GM12878 (cell line): ENCODE measurements around the gene CRYBB2. TPM values are rescaled to one million over a fixed set of nuclear protein-coding genes. Genes with fewer than 3 reads are reported as not detected.
"Not testable (repeated sequence)": the region's sequence is repeated elsewhere in the genome, so short reads cannot be mapped to it uniquely, and the experiment has no call there.

Experiments
- ATAC-seq: fragments of 200-7000 bp; cut with Tn5 transposase; 3 replicates; pipeline ENCODE4 v1.9.1; 2020; ENCODE audit warnings: mild to moderate bottlenecking, moderate library complexity
- BruUV-seq: library from RNA; stranded (reverse); fragments of 400-500 nt; replicated peaks from 2 replicates; lab custom pipeline; 2021; lab: Mats Ljungman, UMichigan
- CTCF ChIA-PET: fragments of 300-600 bp; sonication (Branson Sonifier 250); formaldehyde crosslinking; extraction: SDS; loops from one replicate; lab custom pipeline; 2021; ENCODE audit warnings: inconsistent platforms; lab: Yijun Ruan, JAX
- POLR2A ChIA-PET: fragments of 350-600 bp; formaldehyde crosslinking; extraction: SDS; loops from one replicate; lab custom pipeline; 2021; ENCODE audit warnings: inconsistent platforms; lab: Charles Lee
- RAD21 ChIA-PET: fragments of 300-600 bp; sonication (Branson Sonifier 250); formaldehyde crosslinking; loops from one replicate; lab custom pipeline; 2023; ENCODE audit warnings: antibody characterized with exemption; ENCODE audit not compliant: unreplicated experiment; lab: Charles Lee
- SMC1A ChIA-PET: fragments of 300-600 bp; sonication (Branson Sonifier 250); formaldehyde crosslinking; loops from one replicate; lab custom pipeline; 2023; ENCODE audit not compliant: unreplicated experiment, uncharacterized antibody; lab: Charles Lee
- DNase-seq: peaks from one replicate; pipeline ENCODE4 v3.0.0-alpha.2; 2011; ENCODE audit warnings: low read depth, low spot score
- FAIRE-seq: peaks from 3 replicates; lab custom pipeline; 2011; peaks lifted over from hg19 to GRCh38; lab: Jason Lieb, UNC
- H2AFZ ChIP-seq: 2 replicates; pipeline ENCODE4 v1.6.0; 2011; ENCODE audit warnings: low read depth, low read length, control low read depth; ENCODE audit not compliant: control insufficient read depth
- H3K27ac ChIP-seq: 2 replicates; pipeline ENCODE4 v1.5.1; 2011; ENCODE audit warnings: control low read depth; ENCODE audit not compliant: control insufficient read depth, insufficient read depth
- H3K27me3 ChIP-seq, 2 experiments: replicated peaks in 1 of 2; 2 replicates each; pipeline versions ENCODE4 v1.6.0 to v1.6.1; 2011; ENCODE audit warnings: low read length in 1 of 2; ENCODE audit not compliant: control insufficient read depth in 2 of 2, insufficient read depth in 2 of 2
- H3K36me3 ChIP-seq, 2 experiments: 2 replicates each; pipeline ENCODE4 v1.5.1; 2011; ENCODE audit warnings: low read length in 1 of 2; ENCODE audit not compliant: control insufficient read depth in 2 of 2, insufficient read depth in 2 of 2
- H3K4me1 ChIP-seq: 2 replicates; pipeline ENCODE4 v1.6.1; 2011; ENCODE audit warnings: mild to moderate bottlenecking, low read length, moderate library complexity, mixed read lengths; ENCODE audit not compliant: control insufficient read depth, insufficient read depth
- H3K4me2 ChIP-seq: 2 replicates; pipeline ENCODE4 v1.6.0; 2011; ENCODE audit warnings: control low read depth; ENCODE audit not compliant: control insufficient read depth, insufficient read depth
- H3K4me3 ChIP-seq: fragments of 200-600 bp; sonication (generic); 2 replicates; pipeline ENCODE4 v1.5.1; 2016
- H3K79me2 ChIP-seq: 2 replicates; pipeline ENCODE4 v1.6.0; 2011; ENCODE audit warnings: low read length; ENCODE audit not compliant: control insufficient read depth, insufficient read depth
- H3K9ac ChIP-seq: 2 replicates; pipeline ENCODE4 v1.8.0; 2011; ENCODE audit warnings: low read length, control low read depth, mixed read lengths; ENCODE audit not compliant: control insufficient read depth, insufficient read depth
- H3K9me3 ChIP-seq: replicated peaks from 3 replicates; pipeline ENCODE4 v1.5.1; 2011; ENCODE audit warnings: mild to moderate bottlenecking, low read length; ENCODE audit not compliant: control insufficient read depth, insufficient read depth
- H4K20me1 ChIP-seq: 2 replicates; pipeline ENCODE4 v1.6.0; 2011; ENCODE audit not compliant: control insufficient read depth, insufficient read depth
- WGBS: methylation state at CpG from one replicate; pipeline ENCODE4 v1.1.6; 2016; ENCODE audit warnings: low lambda C conversion rate; ENCODE audit not compliant: insufficient replicate concordance, insufficient coverage; ENCODE audit errors: missing lambda C conversion rate; 5-methylcytosine and 5-hydroxymethylcytosine counted together
- in situ Hi-C: fragments of 300-500 bp; cut with MboI; formaldehyde crosslinking; loops from 9 replicates; pipeline ENCODE4 v1.14.3; 2018; ENCODE audit warnings: mixed read lengths
- intact Hi-C: fragments of 100-400 bp; cut with micrococcal nuclease; formaldehyde crosslinking; loops from one replicate; pipeline ENCODE4 v1.14.2; 2022; ENCODE audit not compliant: unreplicated experiment
- polyA plus RNA-seq, 11 experiments: library from polyadenylated mRNA; depleted of rRNA in 4 of 11; unstranded in 6 of 11; stranded (reverse) in 5 of 11; fragments of >200 nt; fragmentation: Nextera tagmentation in 4 of 11; fragmentation: Illumina TruSeq in 1 of 11; extraction: Ambion mirVana in 4 of 11; extraction: Trizol in 1 of 11; gene quantifications; 1 replicate in 1 of 11; 2 replicates in 10 of 11; pipeline versions ENCODE4 v1.2.1 to v1.2.3, GENCODE V29; 2011 to 2016; ENCODE audit warnings: inconsistent platforms in 2 of 11, missing spikeins in 2 of 11, low read depth in 1 of 11
- total RNA-seq, 4 experiments: library from RNA; depleted of rRNA in 3 of 4; stranded (reverse); fragments of >200 nt in 3 of 4; fragmentation: Illumina TruSeq in 1 of 4; extraction: Trizol in 1 of 4; gene quantifications; 2 replicates each; pipeline versions ENCODE4 v1.2.1 to v1.2.3, GENCODE V29; 2013 to 2021

CRYBB2 gene
- total and polyA plus RNA-seq, 10 of the 15 experiments (the other 5 are each of a cell fraction or from before 2014, with no cell fraction given), result not detected

GRCh38 chr22:25178348-25178747, 41.1 kb upstream of the CRYBB2 start:
- H3K9ac ChIP-seq, CTCF ChIA-PET, H3K79me2 ChIP-seq, in situ Hi-C loops, SMC1A ChIA-PET, DNase-seq, intact Hi-C loops, H3K9me3 ChIP-seq, ATAC-seq, H4K20me1 ChIP-seq, H3K36me3 ChIP-seq, FAIRE-seq, H2AFZ ChIP-seq, BruUV-seq, H3K4me3 ChIP-seq, POLR2A ChIA-PET, H3K27me3 ChIP-seq, H3K4me1 ChIP-seq, H3K27ac ChIP-seq, RAD21 ChIA-PET, H3K4me2 ChIP-seq: not testable (repeated sequence)
- 44% methylated on average over 5 of the region's 6 CpGs for WGBS

GRCh38 chr22:25178869-25179631, 40.4 kb upstream of the CRYBB2 start:
- in situ Hi-C loops, H3K9me3 ChIP-seq, BruUV-seq, H3K4me3 ChIP-seq, POLR2A ChIA-PET, H3K27me3 ChIP-seq, H3K4me1 ChIP-seq, CTCF ChIA-PET, intact Hi-C loops, H2AFZ ChIP-seq, H4K20me1 ChIP-seq, RAD21 ChIA-PET, DNase-seq, H3K4me2 ChIP-seq, H3K36me3 ChIP-seq, H3K79me2 ChIP-seq, H3K27ac ChIP-seq, SMC1A ChIA-PET, H3K9ac ChIP-seq: not testable (repeated sequence)
- peak; percentile 71 for ATAC-seq
- 82% methylated on average over 38 of the region's 63 CpGs for WGBS
- FAIRE-seq, result peak; percentile 86
